Nephron (organoid): Measurements from ENCODE around the gene CLIP1.
"Not testable (repeated sequence)": the region's sequence is repeated elsewhere in the genome, so short reads cannot be mapped to it uniquely, and the experiment has no call there.

Experiments
- H3K27ac Mint-ChIP-seq, 3 experiments: 2 replicates each; pipeline ENCODE4 v1.8.0; 2020; ENCODE audit warnings: mixed read lengths in 3 of 3, mild to moderate bottlenecking in 2 of 3, moderate library complexity in 1 of 3
- H3K27me3 Mint-ChIP-seq: 2 replicates; pipeline ENCODE4 v1.8.0; 2021; ENCODE audit warnings: low read depth, mild to moderate bottlenecking, moderate library complexity, mixed read lengths
- H3K36me3 Mint-ChIP-seq: 2 replicates; pipeline ENCODE4 v1.8.0; 2020; ENCODE audit warnings: low read depth, mixed read lengths
- H3K4me1 Mint-ChIP-seq: 2 replicates; pipeline ENCODE4 v1.8.0; 2020; ENCODE audit warnings: mixed read lengths
- H3K4me3 Mint-ChIP-seq, 3 experiments: 2 replicates each; pipeline ENCODE4 v1.8.0; 2020; ENCODE audit warnings: mild to moderate bottlenecking in 3 of 3, mixed read lengths in 3 of 3, moderate library complexity in 2 of 3
- H3K9me3 Mint-ChIP-seq: 2 replicates; pipeline ENCODE4 v1.8.0; 2020; ENCODE audit warnings: mixed read lengths
- TF ChIP-seq, protein P1 (sequence below), 3 experiments: fragments of 200-600 bp; sonication (generic); IDR thresholded peaks; one replicate each; pipeline ENCODE4 v1.5.0; 2021; ENCODE audit warnings: antibody characterized with exemption in 3 of 3; ENCODE audit not compliant: unreplicated experiment in 3 of 3

Gene CLIP1

DNA sequence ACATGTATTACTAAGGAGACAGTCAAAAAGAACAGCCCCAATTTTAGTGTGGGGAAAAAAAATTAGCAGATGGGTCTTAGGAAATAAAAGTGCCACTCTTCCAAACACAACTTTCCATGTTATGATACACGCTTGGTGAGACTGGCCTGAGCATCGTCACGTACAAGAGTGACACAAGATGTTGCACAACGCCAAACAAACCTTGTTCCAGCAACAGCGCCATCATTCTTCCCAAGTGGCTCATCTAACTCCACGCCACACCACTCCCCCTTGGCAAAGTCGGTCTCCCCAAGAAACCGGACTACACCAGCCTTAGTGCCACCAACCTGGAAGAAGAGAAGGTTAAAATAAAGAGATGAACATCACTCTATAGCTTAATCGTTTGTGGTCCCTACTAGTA lies 58.7 kb downstream of the CLIP1 start:
- Mint-ChIP-seq H3K36me3 (peaks cover 30% of the 10 kb centered on the region), H3K9me3 (no peaks in the 10 kb centered on the region), H3K4me1 (peaks cover 15% of the 10 kb centered on the region), H3K27ac (no peak overlapping the region), H3K27me3 (no peaks in the 10 kb centered on the region), H3K4me3 (no peak overlapping the region)
- TF ChIP-seq, protein P1, sequence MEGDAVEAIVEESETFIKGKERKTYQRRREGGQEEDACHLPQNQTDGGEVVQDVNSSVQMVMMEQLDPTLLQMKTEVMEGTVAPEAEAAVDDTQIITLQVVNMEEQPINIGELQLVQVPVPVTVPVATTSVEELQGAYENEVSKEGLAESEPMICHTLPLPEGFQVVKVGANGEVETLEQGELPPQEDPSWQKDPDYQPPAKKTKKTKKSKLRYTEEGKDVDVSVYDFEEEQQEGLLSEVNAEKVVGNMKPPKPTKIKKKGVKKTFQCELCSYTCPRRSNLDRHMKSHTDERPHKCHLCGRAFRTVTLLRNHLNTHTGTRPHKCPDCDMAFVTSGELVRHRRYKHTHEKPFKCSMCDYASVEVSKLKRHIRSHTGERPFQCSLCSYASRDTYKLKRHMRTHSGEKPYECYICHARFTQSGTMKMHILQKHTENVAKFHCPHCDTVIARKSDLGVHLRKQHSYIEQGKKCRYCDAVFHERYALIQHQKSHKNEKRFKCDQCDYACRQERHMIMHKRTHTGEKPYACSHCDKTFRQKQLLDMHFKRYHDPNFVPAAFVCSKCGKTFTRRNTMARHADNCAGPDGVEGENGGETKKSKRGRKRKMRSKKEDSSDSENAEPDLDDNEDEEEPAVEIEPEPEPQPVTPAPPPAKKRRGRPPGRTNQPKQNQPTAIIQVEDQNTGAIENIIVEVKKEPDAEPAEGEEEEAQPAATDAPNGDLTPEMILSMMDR (IDR thresholded peaks at IDR 0.05; ENCODE audit: unreplicated experiment in 3 of 3), result no peak

DNA sequence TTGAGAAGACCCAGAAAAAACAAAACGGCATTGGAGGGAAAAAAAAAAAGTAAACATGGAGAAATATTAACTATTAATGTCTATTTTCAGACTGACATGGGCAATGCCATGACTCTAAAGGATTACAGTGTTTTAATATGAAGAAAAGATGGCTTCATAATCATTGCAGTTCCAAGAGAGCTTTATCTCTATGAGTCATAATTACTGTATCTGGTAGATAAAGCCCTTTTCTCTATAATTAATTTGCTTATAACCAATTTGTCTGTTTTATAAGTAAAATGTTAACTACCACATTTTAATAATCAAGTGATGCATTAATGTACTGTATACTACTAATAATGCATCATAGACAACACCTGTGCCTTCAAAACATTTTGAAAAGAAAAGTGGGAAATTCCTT lies 59.7 kb downstream of the CLIP1 start:
- Mint-ChIP-seq H3K27ac (no peak overlapping the region), H3K36me3 (peaks cover 30% of the 10 kb centered on the region), H3K27me3 (no peaks in the 10 kb centered on the region), H3K9me3 (no peaks in the 10 kb centered on the region), H3K4me3 (no peak overlapping the region), H3K4me1 (peaks cover 9% of the 10 kb centered on the region)
- TF ChIP-seq, protein P1 (IDR thresholded peaks at IDR 0.05; ENCODE audit: unreplicated experiment in 3 of 3), result no peak

DNA sequence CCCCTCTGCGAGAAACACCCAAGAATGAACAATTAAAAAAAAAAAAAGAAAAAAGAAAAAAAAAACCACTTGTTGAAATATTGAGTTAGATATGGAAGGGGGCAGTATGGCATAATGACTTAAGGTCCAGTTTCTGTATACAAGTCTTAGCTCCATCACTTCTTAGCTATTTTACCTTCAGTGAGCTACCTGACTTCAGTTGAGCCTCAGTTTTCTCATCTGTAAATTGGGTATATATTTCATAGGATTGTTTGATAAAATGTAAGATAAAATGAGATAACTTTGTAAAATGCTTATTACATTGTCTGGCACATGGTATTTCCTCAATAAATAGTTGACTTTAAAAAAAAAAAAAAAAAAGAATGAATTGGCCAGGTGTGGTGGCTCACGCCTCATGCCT lies 64.1 kb downstream of the CLIP1 start:
- H3K4me1 Mint-ChIP-seq, H3K4me3 Mint-ChIP-seq, H3K27me3 Mint-ChIP-seq, H3K9me3 Mint-ChIP-seq, H3K27ac Mint-ChIP-seq: not testable (repeated sequence)
- peaks cover 46% of the 10 kb centered on the region for H3K36me3 Mint-ChIP-seq

DNA sequence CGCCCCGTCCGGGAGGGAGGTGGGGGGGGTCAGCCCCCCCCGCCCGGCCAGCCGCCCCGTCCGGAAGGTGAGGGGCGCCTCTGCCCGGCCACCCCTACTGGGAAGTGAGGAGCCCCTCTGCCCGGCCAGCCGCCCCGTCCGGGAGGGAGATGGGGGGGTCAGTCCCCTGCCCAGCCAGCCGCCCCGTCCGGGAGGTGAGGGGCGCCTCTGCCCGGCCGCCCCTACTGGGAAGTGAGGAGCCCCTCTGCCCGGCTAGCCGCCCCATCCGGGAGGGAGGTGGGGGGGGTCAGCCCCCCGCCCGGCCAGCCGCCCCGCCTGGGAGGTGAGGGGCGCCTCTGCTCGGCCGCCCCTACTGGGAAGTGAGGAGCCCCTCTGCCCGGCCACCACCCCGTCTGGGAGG lies 64.9 kb downstream of the CLIP1 start:
- not testable (repeated sequence) for H3K4me1 Mint-ChIP-seq, H3K9me3 Mint-ChIP-seq, H3K27ac Mint-ChIP-seq, H3K4me3 Mint-ChIP-seq, H3K27me3 Mint-ChIP-seq
- peaks cover 49% of the 10 kb centered on the region for H3K36me3 Mint-ChIP-seq

DNA sequence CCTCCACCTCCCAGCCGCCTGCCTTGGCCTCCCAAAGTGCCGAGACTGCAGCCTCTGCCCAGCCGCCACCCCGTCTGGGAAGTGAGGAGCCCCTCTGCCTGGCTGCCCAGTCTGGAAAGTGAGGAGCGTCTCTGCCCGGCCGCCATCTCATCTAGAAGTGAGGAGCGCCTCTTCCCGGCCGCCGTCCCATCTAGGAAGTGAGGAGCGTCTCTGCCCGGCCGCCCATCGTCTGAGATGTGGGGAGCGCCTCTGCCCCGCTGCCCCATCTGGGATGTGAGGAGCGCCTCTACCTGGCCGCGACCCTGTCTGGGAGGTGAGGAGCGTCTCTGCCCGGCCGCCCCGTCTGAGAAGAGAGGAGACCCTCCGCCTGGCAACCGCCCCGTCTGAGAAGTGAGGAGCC lies 65.5 kb downstream of the CLIP1 start:
- H3K27me3 Mint-ChIP-seq, H3K4me3 Mint-ChIP-seq, H3K4me1 Mint-ChIP-seq, H3K27ac Mint-ChIP-seq, H3K9me3 Mint-ChIP-seq: not testable (repeated sequence)
- peaks cover 53% of the 10 kb centered on the region for H3K36me3 Mint-ChIP-seq

DNA sequence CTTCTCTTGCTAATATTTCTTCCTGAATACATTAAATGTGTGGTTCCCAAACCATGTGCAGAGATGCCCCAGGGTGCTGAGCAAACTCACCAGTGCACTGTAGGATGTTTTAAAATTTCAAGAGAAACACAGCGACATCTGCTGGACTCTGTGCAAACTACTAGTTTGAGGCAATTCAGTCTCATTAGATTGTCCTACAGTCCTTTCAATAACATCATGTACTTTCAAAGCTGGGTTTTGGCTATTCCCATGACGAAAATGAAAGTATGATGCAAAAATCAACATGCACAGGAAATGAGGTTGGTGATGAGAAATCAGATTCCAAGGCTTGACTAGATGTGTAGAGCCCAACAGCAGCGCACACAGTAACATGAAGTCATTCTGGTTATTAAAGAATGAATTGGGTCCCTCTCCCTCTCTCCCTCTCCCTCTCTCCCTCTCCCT lies 66.3 kb downstream of the CLIP1 start:
- TF ChIP-seq, protein P1 (IDR thresholded peaks at IDR 0.05; ENCODE audit: unreplicated experiment in 3 of 3), result peak; percentile 69 to 80 (median 75)
- H3K4me1 Mint-ChIP-seq, result peaks cover 5% of the 10 kb centered on the region
- H3K27me3 Mint-ChIP-seq, result no peaks in the 10 kb centered on the region
- H3K4me3 Mint-ChIP-seq, result no peak overlapping the region
- H3K9me3 Mint-ChIP-seq, result peaks cover 2% of the 10 kb centered on the region
- H3K36me3 Mint-ChIP-seq, result peaks cover 52% of the 10 kb centered on the region
- H3K27ac Mint-ChIP-seq, result no peak overlapping the region

DNA sequence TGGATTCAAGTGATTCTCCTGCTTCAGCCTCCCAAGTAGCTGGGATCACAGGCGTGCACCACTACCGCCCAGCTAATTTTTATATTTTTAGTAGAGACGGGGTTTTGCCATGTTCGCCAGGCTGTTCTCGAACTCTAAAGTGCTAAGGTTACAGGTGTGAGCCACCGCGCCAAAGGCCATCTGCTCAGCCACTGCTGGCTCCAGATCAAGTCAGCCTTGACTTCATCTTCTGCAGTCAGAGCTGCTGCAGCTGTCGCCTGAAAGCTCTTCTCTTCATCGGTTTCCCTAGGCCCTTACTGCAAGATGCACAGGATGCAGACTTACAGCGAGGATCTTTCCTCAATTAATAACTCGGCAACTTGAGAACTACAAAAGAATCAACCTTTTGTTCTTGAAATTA lies 66.8 kb downstream of the CLIP1 start:
- Mint-ChIP-seq H3K27me3 (no peaks in the 10 kb centered on the region), H3K4me1 (peaks cover 6% of the 10 kb centered on the region), H3K27ac (no peak overlapping the region), H3K9me3 (peaks cover 2% of the 10 kb centered on the region), H3K36me3 (peaks cover 52% of the 10 kb centered on the region), H3K4me3 (no peak overlapping the region)
- TF ChIP-seq, protein P1 (IDR thresholded peaks at IDR 0.05; ENCODE audit: unreplicated experiment in 3 of 3), result no peak
